ENCODE measurements around the gene GRAP. TPM values are rescaled to one million over a fixed set of nuclear protein-coding genes. Genes with fewer than 3 reads are reported as not detected.

The GRAP gene
- total RNA-seq, 1 experiment from 2014 or later, result 0.55 TPM

DNA sequence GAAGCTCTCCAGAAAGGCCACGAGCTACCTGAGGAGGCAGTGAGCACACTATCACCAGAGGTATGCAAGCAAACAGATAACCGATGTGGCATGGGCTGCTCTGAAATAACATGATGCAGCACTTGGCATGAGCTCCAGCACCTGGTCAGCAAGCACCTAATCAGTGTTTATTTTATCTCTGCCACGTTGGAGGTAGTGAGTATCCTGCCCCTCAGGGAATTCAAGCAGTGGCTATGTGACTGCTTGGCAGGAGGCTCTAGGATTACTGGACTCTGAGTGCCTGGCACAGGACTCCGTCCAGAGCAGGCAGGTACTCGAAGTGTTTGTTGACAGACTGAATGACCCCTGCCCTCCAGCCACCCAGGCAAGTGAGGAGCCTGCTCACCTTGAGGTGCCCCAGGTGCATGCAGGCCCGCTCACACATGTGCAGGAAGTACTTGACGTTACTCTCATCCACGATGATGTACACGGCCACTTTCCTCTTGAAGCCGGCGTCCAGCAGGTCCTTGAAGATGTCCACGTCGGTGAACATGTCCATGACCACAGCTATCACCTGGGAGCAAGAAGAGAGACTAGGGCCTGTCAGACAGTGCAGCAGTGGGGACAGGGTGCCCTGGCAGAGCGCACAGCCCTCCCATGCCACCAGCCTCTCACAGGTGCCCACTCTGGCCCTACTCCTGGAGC is 58.8 kb downstream of the GRAP start:
- H3K56ac ChIP-seq (ENCODE audit: insufficient read length, low read depth, low read length), result no peak overlapping the region
- H3K79me1 ChIP-seq (ENCODE audit: insufficient read depth, low read depth, low read length, poor library complexity, severe bottlenecking), result no peaks in the 10 kb centered on the region
- no peak overlapping the region for H2AK5ac ChIP-seq (ENCODE audit: insufficient read length, low read length)
- no peaks in the 10 kb centered on the region for H3K9me3 ChIP-seq (ENCODE audit: control insufficient read depth, low read depth, low read length)
- H3K27me3 ChIP-seq (ENCODE audit: insufficient read depth, low read length), result no peaks in the 10 kb centered on the region
- Mint-ChIP-seq H3K4me3 (no peak overlapping the region), H3K36me3 (ENCODE audit: insufficient read depth in 1 of 3, low read depth in 3 of 3) (peaks cover 7 to 37% (median 30%) of the 10 kb centered on the region in 3 experiments; a peak in 6 of 7 replicates), H3K27me3 (ENCODE audit: low read depth) (no peaks in the 10 kb centered on the region), H3K27ac (no peak overlapping the region; a peak in 1 of 7 replicates), H3K9me3 (no peaks in the 10 kb centered on the region), H3K4me1 (peaks cover 0 to under 1% of the 10 kb centered on the region in 2 experiments; a peak in 1 of 4 replicates)
- no peak overlapping the region for H4K5ac ChIP-seq (ENCODE audit: insufficient read length, low read depth, low read length)
- no peak overlapping the region for H2AFZ ChIP-seq (ENCODE audit: low read length)
- TF ChIP-seq, protein P1, sequence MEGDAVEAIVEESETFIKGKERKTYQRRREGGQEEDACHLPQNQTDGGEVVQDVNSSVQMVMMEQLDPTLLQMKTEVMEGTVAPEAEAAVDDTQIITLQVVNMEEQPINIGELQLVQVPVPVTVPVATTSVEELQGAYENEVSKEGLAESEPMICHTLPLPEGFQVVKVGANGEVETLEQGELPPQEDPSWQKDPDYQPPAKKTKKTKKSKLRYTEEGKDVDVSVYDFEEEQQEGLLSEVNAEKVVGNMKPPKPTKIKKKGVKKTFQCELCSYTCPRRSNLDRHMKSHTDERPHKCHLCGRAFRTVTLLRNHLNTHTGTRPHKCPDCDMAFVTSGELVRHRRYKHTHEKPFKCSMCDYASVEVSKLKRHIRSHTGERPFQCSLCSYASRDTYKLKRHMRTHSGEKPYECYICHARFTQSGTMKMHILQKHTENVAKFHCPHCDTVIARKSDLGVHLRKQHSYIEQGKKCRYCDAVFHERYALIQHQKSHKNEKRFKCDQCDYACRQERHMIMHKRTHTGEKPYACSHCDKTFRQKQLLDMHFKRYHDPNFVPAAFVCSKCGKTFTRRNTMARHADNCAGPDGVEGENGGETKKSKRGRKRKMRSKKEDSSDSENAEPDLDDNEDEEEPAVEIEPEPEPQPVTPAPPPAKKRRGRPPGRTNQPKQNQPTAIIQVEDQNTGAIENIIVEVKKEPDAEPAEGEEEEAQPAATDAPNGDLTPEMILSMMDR (conservative IDR thresholded peaks at IDR 0.05), result no peak
- no peak overlapping the region for H3K23ac ChIP-seq (ENCODE audit: insufficient read length, low read depth, low read length)
- H2BK20ac ChIP-seq (ENCODE audit: low read depth, low read length, poor library complexity, severe bottlenecking), result no peak overlapping the region
- no peak overlapping the region for H4K91ac ChIP-seq (ENCODE audit: insufficient read length, low read depth, low read length)
- H2BK5ac ChIP-seq (ENCODE audit: insufficient read length, low read length), result no peak overlapping the region
- H3K4ac ChIP-seq (ENCODE audit: low read depth, low read length), result no peak overlapping the region
- H3K4me2 ChIP-seq (ENCODE audit: insufficient read depth, insufficient read length, low read length), result no peak overlapping the region
- WGBS (ENCODE audit: extremely low coverage, insufficient read length, low lambda C conversion rate), result no CpG with 5 or more reads among the region's 14 CpGs
- H3K4me1 ChIP-seq (ENCODE audit: insufficient read depth, low read length), result no peaks in the 10 kb centered on the region
- no peak for DNase-seq
- no peak overlapping the region for H3K27ac ChIP-seq (ENCODE audit: insufficient read length, low read depth, low read length)
- H3K18ac ChIP-seq (ENCODE audit: insufficient read length, low read depth, low read length), result no peak overlapping the region
- H3K14ac ChIP-seq (ENCODE audit: insufficient read depth, low read length), result no peak overlapping the region
- H4K20me1 ChIP-seq (ENCODE audit: control insufficient read depth, insufficient read depth, insufficient read length), result no peaks in the 10 kb centered on the region
- no peak overlapping the region for H3T11ph ChIP-seq (ENCODE audit: low read length)
- H3K79me2 ChIP-seq (ENCODE audit: insufficient read depth, low read length), result no peaks in the 10 kb centered on the region; the same call in 1 of the 2 replicates
- no peak overlapping the region for H2BK120ac ChIP-seq (ENCODE audit: low read depth, low read length, poor library complexity, severe bottlenecking)
- H2BK15ac ChIP-seq (ENCODE audit: low read depth, low read length), result no peak overlapping the region
- H2BK12ac ChIP-seq (ENCODE audit: insufficient read length, low read depth, low read length), result no peak overlapping the region
- H3K9ac ChIP-seq (ENCODE audit: extremely low read depth, insufficient read length, low read length), result no peak overlapping the region
- no peak overlapping the region for H4K8ac ChIP-seq (replicated peaks; ENCODE audit: insufficient read length, low read depth, low read length)
- H3K23me2 ChIP-seq (ENCODE audit: insufficient read length, low read depth, low read length, poor library complexity, severe bottlenecking), result no peaks in the 10 kb centered on the region

All from H9 (cell line).